ENCODE measurements around the gene BRSK2. TPM values are rescaled to one million over a fixed set of nuclear protein-coding genes. Genes with fewer than 3 reads are reported as not detected.

Gene BRSK2
- total RNA-seq, 1 donor from 2014 or later, result 1.5 TPM

DNA sequence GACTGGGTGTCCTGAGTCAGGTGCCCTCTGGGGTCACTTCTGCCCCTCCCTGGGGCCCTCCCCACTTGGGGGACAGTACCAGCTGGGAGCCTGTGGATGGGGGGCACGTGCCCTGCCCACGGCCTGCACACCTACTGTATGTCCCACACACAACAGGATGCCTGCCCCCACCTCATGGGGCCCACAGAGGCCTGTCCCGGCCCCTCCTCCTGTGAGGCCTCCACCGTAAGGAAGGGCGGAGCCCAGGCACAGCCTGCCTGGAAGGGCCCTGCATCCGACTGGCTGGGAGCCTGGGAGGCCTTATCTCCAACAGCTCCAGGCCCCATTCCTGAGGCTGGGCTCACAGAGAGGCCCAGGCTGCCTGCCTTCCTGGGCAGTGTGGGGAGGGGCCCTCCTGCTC is 47.8 kb downstream of the BRSK2 start:
- no peak for DNase-seq (ENCODE audit: low spot score)
- H3K9me3 Mint-ChIP-seq, result no peaks in the 10 kb centered on the region
- intact Hi-C loops (cut with micrococcal nuclease), result no loop called here
- no peaks in the 10 kb centered on the region for H3K36me3 Mint-ChIP-seq (ENCODE audit: low read depth)
- H3K4me1 Mint-ChIP-seq (ENCODE audit: low read depth), result no peaks in the 10 kb centered on the region
- no peaks in the 10 kb centered on the region for H3K27me3 Mint-ChIP-seq (ENCODE audit: low read depth)
- H3K27ac Mint-ChIP-seq, result no peak overlapping the region
- H3K4me3 Mint-ChIP-seq (ENCODE audit: low read depth), result no peak overlapping the region

- intact Hi-C loops (cut with micrococcal nuclease), result no loop called here
- Mint-ChIP-seq H3K27ac (no peak overlapping the region), H3K9me3 (no peaks in the 10 kb centered on the region), H3K36me3 (ENCODE audit: low read depth) (no peaks in the 10 kb centered on the region), H3K4me1 (ENCODE audit: low read depth) (no peaks in the 10 kb centered on the region), H3K4me3 (ENCODE audit: low read depth) (no peak overlapping the region), H3K27me3 (ENCODE audit: low read depth) (no peaks in the 10 kb centered on the region)
- no peak for DNase-seq (ENCODE audit: low spot score)
These were observed 48.7 kb downstream of the BRSK2 start for GRCh38 chr11:1438261-1438966.

GRCh38 chr11:1438967-1439330 is 49.2 kb downstream of the BRSK2 start:
- H3K27ac Mint-ChIP-seq, result no peak overlapping the region
- intact Hi-C loops (cut with micrococcal nuclease), result no loop called here
- no peak overlapping the region for H3K4me3 Mint-ChIP-seq (ENCODE audit: low read depth)
- H3K36me3 Mint-ChIP-seq (ENCODE audit: low read depth), result no peaks in the 10 kb centered on the region
- H3K27me3 Mint-ChIP-seq (ENCODE audit: low read depth), result no peaks in the 10 kb centered on the region
- DNase-seq (ENCODE audit: low spot score), result no peak
- no peaks in the 10 kb centered on the region for H3K9me3 Mint-ChIP-seq
- no peaks in the 10 kb centered on the region for H3K4me1 Mint-ChIP-seq (ENCODE audit: low read depth)

DNA sequence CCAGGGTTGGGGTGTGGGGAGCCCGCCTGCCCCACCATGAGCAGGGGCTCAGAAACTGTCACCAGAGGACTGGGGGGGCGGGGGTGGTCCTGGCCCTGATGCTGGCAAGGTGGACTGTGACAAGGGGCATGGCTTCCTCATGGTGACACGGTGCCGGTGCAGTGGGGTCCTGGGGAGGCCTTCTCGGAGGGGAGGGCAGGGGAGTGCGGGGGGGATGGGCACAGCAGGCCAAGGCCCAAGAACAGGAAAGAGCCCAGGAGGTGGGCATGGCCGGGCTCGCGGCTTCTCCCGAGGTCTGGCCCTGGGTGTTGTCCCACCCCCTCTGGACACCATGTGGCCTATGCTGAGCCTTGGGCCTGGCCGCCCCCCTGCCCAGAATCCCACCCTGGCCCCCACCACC is 49.6 kb downstream of the BRSK2 start:
- Mint-ChIP-seq H3K4me1 (ENCODE audit: low read depth) (no peaks in the 10 kb centered on the region), H3K4me3 (ENCODE audit: low read depth) (no peak overlapping the region), H3K36me3 (ENCODE audit: low read depth) (no peaks in the 10 kb centered on the region), H3K9me3 (no peaks in the 10 kb centered on the region), H3K27me3 (ENCODE audit: low read depth) (no peaks in the 10 kb centered on the region), H3K27ac (no peak overlapping the region)
- DNase-seq (ENCODE audit: low spot score), result no peak
- intact Hi-C loops (cut with micrococcal nuclease), result no loop called here

DNA sequence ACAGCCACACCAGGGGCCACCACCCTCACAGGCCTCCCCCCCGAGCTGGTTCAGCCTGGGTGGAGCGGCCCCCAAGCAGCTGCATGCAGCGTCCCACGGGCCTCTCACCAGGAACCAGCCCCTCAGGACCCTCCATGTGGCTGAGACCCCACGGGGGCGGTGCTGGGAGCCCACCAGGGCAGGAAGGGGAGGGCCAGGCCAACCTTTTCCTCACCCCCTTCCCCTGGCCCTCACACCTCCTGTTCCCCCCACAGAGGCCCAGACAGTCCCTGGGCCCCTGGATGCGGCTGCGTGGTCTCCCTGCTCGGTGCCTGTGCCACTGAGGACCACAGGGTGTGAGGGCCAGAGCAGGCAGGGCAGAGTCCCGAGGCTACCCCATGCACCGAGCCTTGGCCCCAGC is 50.3 kb downstream of the BRSK2 start:
- no peaks in the 10 kb centered on the region for H3K4me1 Mint-ChIP-seq (ENCODE audit: low read depth)
- H3K27ac Mint-ChIP-seq, result no peak overlapping the region
- DNase-seq (ENCODE audit: low spot score), result no peak
- no peaks in the 10 kb centered on the region for H3K27me3 Mint-ChIP-seq (ENCODE audit: low read depth)
- no peak overlapping the region for H3K4me3 Mint-ChIP-seq (ENCODE audit: low read depth)
- no peaks in the 10 kb centered on the region for H3K36me3 Mint-ChIP-seq (ENCODE audit: low read depth)
- no peaks in the 10 kb centered on the region for H3K9me3 Mint-ChIP-seq
- intact Hi-C loops (cut with micrococcal nuclease), result no loop called here

DNA sequence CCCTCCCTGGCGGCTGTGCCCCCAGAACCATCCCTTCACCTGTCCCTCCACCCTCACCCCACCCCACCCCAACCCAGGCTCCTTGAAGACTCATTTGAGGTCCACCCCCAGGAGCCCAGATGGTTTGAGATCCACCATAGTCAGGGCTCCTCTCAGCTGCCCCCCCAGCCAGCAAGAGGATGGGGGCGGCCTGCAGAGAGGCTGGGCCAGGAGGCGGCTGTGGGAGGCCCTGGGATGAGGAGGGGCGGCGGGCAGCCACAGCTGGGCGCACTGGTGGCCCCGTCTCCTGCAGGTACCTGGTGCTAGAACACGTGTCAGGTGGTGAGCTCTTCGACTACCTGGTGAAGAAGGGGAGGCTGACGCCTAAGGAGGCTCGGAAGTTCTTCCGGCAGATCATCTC is 50.8 kb downstream of the BRSK2 start:
- H3K4me3 Mint-ChIP-seq (ENCODE audit: low read depth), result no peak overlapping the region
- no peak overlapping the region for H3K27ac Mint-ChIP-seq
- H3K36me3 Mint-ChIP-seq (ENCODE audit: low read depth), result no peaks in the 10 kb centered on the region
- no peaks in the 10 kb centered on the region for H3K4me1 Mint-ChIP-seq (ENCODE audit: low read depth)
- no peaks in the 10 kb centered on the region for H3K27me3 Mint-ChIP-seq (ENCODE audit: low read depth)
- DNase-seq (ENCODE audit: low spot score), result no peak
- intact Hi-C loops (cut with micrococcal nuclease), result no loop called here
- H3K9me3 Mint-ChIP-seq, result no peaks in the 10 kb centered on the region

GRCh38 chr11:1442163-1442562 is 52.4 kb downstream of the BRSK2 start:
- no peaks in the 10 kb centered on the region for H3K36me3 Mint-ChIP-seq (ENCODE audit: low read depth)
- no peaks in the 10 kb centered on the region for H3K9me3 Mint-ChIP-seq
- H3K27me3 Mint-ChIP-seq (ENCODE audit: low read depth), result no peaks in the 10 kb centered on the region
- H3K27ac Mint-ChIP-seq, result no peak overlapping the region
- DNase-seq (ENCODE audit: low spot score), result no peak
- no peaks in the 10 kb centered on the region for H3K4me1 Mint-ChIP-seq (ENCODE audit: low read depth)
- intact Hi-C loops (cut with micrococcal nuclease), result no loop called here
- no peak overlapping the region for H3K4me3 Mint-ChIP-seq (ENCODE audit: low read depth)

DNA sequence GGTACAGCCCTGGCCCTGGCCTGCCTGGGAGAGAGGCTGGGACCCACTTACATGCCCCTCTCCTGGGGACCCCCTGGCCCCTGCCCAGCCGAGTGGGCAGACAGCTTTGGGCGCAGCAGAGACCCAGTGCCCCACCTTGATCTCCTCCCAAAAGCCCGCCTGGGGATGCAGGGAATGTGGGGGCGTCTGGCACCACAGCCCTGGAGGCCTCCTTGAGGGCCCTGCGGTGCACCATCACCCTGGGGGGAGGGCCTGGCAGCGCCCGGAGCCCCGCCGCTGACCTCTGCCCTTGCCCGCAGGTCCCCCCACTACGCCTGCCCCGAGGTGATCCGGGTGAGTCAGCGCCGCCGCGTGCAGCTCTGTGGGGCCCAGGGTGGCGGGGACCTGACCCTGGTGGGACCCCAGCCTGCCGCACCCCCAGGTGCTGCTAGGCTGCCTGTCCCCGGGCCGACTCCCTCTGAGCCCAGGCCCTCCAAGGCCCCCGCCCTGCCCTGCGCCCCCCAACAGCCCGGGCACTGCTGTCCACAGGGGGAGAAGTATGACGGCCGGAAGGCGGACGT is 53.2 kb downstream of the BRSK2 start:
- Mint-ChIP-seq H3K4me3 (ENCODE audit: low read depth) (no peak overlapping the region), H3K27me3 (ENCODE audit: low read depth) (no peaks in the 10 kb centered on the region), H3K9me3 (no peaks in the 10 kb centered on the region), H3K36me3 (ENCODE audit: low read depth) (no peaks in the 10 kb centered on the region), H3K4me1 (ENCODE audit: low read depth) (no peaks in the 10 kb centered on the region), H3K27ac (no peak overlapping the region)
- DNase-seq (ENCODE audit: low spot score), result no peak
- intact Hi-C loops (cut with micrococcal nuclease), result no loop called here

- Mint-ChIP-seq H3K9me3 (no peaks in the 10 kb centered on the region), H3K4me3 (ENCODE audit: low read depth) (no peak overlapping the region), H3K27me3 (ENCODE audit: low read depth) (no peaks in the 10 kb centered on the region), H3K36me3 (ENCODE audit: low read depth) (no peaks in the 10 kb centered on the region), H3K27ac (no peak overlapping the region), H3K4me1 (ENCODE audit: low read depth) (no peaks in the 10 kb centered on the region)
- intact Hi-C loops (cut with micrococcal nuclease), result no loop called here
- DNase-seq (ENCODE audit: low spot score), result no peak
These were observed 54.0 kb downstream of the BRSK2 start for GRCh38 chr11:1443737-1444136.

- Mint-ChIP-seq H3K27me3 (ENCODE audit: low read depth) (no peaks in the 10 kb centered on the region), H3K27ac (no peak overlapping the region), H3K9me3 (no peaks in the 10 kb centered on the region), H3K36me3 (ENCODE audit: low read depth) (no peaks in the 10 kb centered on the region), H3K4me1 (ENCODE audit: low read depth) (no peaks in the 10 kb centered on the region), H3K4me3 (ENCODE audit: low read depth) (no peak overlapping the region)
- intact Hi-C loops (cut with micrococcal nuclease), result no loop called here
- no peak for DNase-seq (ENCODE audit: low spot score)
These were observed 54.6 kb downstream of the BRSK2 start for GRCh38 chr11:1444321-1444720.

DNA sequence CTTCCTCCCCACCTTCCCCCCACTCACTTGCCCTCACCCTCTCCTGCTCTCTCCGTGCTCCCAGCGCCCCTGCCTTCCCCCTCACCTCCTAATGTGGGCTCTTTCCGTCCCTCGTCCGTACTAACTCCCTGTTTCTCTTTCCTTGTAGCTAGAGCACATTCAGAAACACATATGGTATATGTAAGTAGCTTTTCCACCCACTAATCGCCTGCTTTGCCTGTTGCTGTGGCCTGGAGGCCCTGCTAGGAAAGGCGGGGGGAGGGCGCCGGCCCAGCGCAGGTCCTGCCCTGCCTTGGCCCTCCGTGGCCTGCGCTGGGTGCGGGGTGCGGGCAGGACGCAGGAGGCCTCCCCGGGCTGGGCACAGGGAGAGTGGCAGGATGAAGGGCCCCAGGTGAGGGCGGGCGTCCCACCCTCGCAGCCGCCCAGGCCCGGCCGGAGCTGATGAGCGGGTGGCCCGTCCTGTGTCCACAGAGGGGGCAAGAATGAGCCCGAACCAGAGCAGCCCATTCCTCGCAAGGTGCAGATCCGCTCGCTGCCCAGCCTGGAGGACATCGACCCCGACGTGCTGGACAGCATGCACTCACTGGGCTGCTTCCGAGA is 55.2 kb downstream of the BRSK2 start:
- no peaks in the 10 kb centered on the region for H3K27me3 Mint-ChIP-seq (ENCODE audit: low read depth)
- H3K27ac Mint-ChIP-seq, result no peak overlapping the region
- H3K4me3 Mint-ChIP-seq (ENCODE audit: low read depth), result no peak overlapping the region
- H3K36me3 Mint-ChIP-seq (ENCODE audit: low read depth), result no peaks in the 10 kb centered on the region
- no peaks in the 10 kb centered on the region for H3K9me3 Mint-ChIP-seq
- no peaks in the 10 kb centered on the region for H3K4me1 Mint-ChIP-seq (ENCODE audit: low read depth)
- intact Hi-C loops (cut with micrococcal nuclease), result no loop called here
- no peak for DNase-seq (ENCODE audit: low spot score)

- intact Hi-C loops (cut with micrococcal nuclease), result no loop called here
- H3K4me1 Mint-ChIP-seq (ENCODE audit: low read depth), result no peaks in the 10 kb centered on the region
- H3K27me3 Mint-ChIP-seq (ENCODE audit: low read depth), result no peaks in the 10 kb centered on the region
- H3K4me3 Mint-ChIP-seq (ENCODE audit: low read depth), result no peak overlapping the region
- H3K36me3 Mint-ChIP-seq (ENCODE audit: low read depth), result no peaks in the 10 kb centered on the region
- no peak for DNase-seq (ENCODE audit: low spot score)
- H3K27ac Mint-ChIP-seq, result no peak overlapping the region
- no peaks in the 10 kb centered on the region for H3K9me3 Mint-ChIP-seq
These were observed 56.2 kb downstream of the BRSK2 start for GRCh38 chr11:1445741-1446445.

- intact Hi-C loops (cut with micrococcal nuclease), result no loop called here
- no peaks in the 10 kb centered on the region for H3K36me3 Mint-ChIP-seq (ENCODE audit: low read depth)
These were observed 56.9 kb downstream of the BRSK2 start for GRCh38 chr11:1446623-1447022.

More at GRCh38 chr11:1446623-1447022, 56.9 kb downstream of the BRSK2 start:
- H3K4me1 Mint-ChIP-seq (ENCODE audit: low read depth), result no peaks in the 10 kb centered on the region
- H3K27ac Mint-ChIP-seq, result no peak overlapping the region
- no peaks in the 10 kb centered on the region for H3K9me3 Mint-ChIP-seq
- H3K27me3 Mint-ChIP-seq (ENCODE audit: low read depth), result no peaks in the 10 kb centered on the region
- no peak overlapping the region for H3K4me3 Mint-ChIP-seq (ENCODE audit: low read depth)
- DNase-seq (ENCODE audit: low spot score), result no peak
